ENCODE data around the gene SUSD5. TPM values are rescaled to one million over a fixed set of nuclear protein-coding genes. Genes with fewer than 3 reads are reported as not detected.

The SUSD5 gene
- total RNA-seq = 1.9 TPM
- long read RNA-seq, full-length matches to known transcripts = 5 of 7 reads
- long read RNA-seq, partial matches to known transcripts = 1 of 7 reads
- long read RNA-seq, other reads (novel, unspliced or antisense) = 1 of 7 reads

GRCh38 chr3:33218446-33219174, at the start of gene SUSD5:
TSS of gene SUSD5 (minus strand) at chr3:33218810. CDS start at chr3:33218797, 13 bp downstream.
- peaks cover 29% of the 10 kb centered on the region for H3K27me3 ChIP-seq (ENCODE audit: low read depth)
- no peaks in the 10 kb centered on the region for H3K36me3 ChIP-seq
- intact Hi-C loops (cut with DNase I) = no loop called here
- no peak within 1 kb of the TSS for H3K27ac ChIP-seq
- peaks cover 15% of the 10 kb centered on the region for H3K4me1 ChIP-seq
- no peaks in the 10 kb centered on the region for H3K9me3 ChIP-seq
- peak within 1 kb of the TSS; percentile 45 for H3K4me3 ChIP-seq
- no peak for TF ChIP-seq CTCF (IDR thresholded peaks at IDR 0.05)
- ATAC-seq (peak; percentile 83), DNase-seq (no peak)

- no peaks in the 10 kb centered on the region for H3K27me3 ChIP-seq (ENCODE audit: low read depth)
- no peak for TF ChIP-seq CTCF (IDR thresholded peaks at IDR 0.05)
- no peaks in the 10 kb centered on the region for H3K4me1 ChIP-seq
- ATAC-seq = no peak
- no peaks in the 10 kb centered on the region for H3K36me3 ChIP-seq
- H3K4me3 ChIP-seq = no peak overlapping the region
- DNase-seq = no peak
- no peaks in the 10 kb centered on the region for H3K9me3 ChIP-seq
- intact Hi-C loops (cut with DNase I) = no loop called here
- no peak overlapping the region for H3K27ac ChIP-seq
Measured at GRCh38 chr3:33260104-33260503, 41.5 kb upstream of the SUSD5 start.

- Histone ChIP-seq H3K27ac (no peak overlapping the region), H3K4me1 (no peaks in the 10 kb centered on the region), H3K27me3 (ENCODE audit: low read depth) (no peaks in the 10 kb centered on the region), H3K9me3 (no peaks in the 10 kb centered on the region), H3K36me3 (no peaks in the 10 kb centered on the region), H3K4me3 (no peak overlapping the region)
- no peak for TF ChIP-seq CTCF (IDR thresholded peaks at IDR 0.05)
- DNase-seq = no peak
- ATAC-seq = no peak
- intact Hi-C loops (cut with DNase I) = no loop called here
Measured at GRCh38 chr3:33256249-33256648, 37.6 kb upstream of the SUSD5 start.

- Histone ChIP-seq H3K27me3 (ENCODE audit: low read depth) (no peaks in the 10 kb centered on the region), H3K9me3 (no peaks in the 10 kb centered on the region), H3K36me3 (no peaks in the 10 kb centered on the region), H3K27ac (no peak overlapping the region), H3K4me1 (no peaks in the 10 kb centered on the region), H3K4me3 (no peak overlapping the region)
- intact Hi-C loops (cut with DNase I) = no loop called here
- ATAC-seq (no peak), DNase-seq (no peak)
- no peak for TF ChIP-seq CTCF (IDR thresholded peaks at IDR 0.05)
Measured at GRCh38 chr3:33250712-33251111, 32.1 kb upstream of the SUSD5 start.

DNA sequence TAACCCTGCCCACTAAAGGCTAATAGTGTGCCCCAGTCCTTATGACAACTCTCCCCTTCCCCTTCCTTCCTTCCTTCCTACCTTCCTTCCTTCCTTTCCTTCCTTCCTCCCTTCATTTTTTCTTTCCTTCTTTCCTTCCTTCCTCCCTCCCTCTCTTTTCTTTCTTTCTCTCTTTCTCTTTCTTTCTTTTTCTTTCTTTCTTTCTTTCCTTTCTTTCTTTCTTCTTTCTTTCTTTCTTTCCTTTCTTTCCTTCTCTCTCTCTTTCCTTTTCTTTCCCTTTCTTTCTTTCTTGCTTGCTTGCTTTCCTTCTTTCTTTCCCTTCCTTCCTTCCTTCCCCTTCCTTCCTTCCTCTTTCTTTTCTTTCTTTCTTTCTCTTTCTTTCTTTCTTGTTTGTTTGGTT, 28.2 kb upstream of the SUSD5 start:
- Histone ChIP-seq H3K36me3 (no peaks in the 10 kb centered on the region), H3K27me3 (ENCODE audit: low read depth) (no peaks in the 10 kb centered on the region), H3K4me1 (no peaks in the 10 kb centered on the region), H3K4me3 (no peak overlapping the region), H3K9me3 (no peaks in the 10 kb centered on the region), H3K27ac (no peak overlapping the region)
- ATAC-seq (no peak), DNase-seq (no peak)
- TF ChIP-seq CTCF (IDR thresholded peaks at IDR 0.05) = no peak
- intact Hi-C loops (cut with DNase I) = no loop called here

Data from lower lobe of right lung (tissue), 2 donors.